IPS-20b (cell line): ENCODE data around the gene AGAP1.

ENCODE experiments used
- H3K27ac ChIP-seq: one replicate; pipeline ENCODE4 v1.5.1; 2013; ENCODE audit warnings: low read length
- H3K27me3 ChIP-seq: 2 replicates; pipeline ENCODE4 v1.6.1; 2013; ENCODE audit warnings: mild to moderate bottlenecking, low read length, inconsistent platforms; ENCODE audit not compliant: insufficient read depth
- H3K36me3 ChIP-seq: 2 replicates; pipeline ENCODE4 v1.6.1; 2013; ENCODE audit warnings: low read depth, mild to moderate bottlenecking, inconsistent platforms, low read length, moderate library complexity; ENCODE audit not compliant: insufficient read depth
- H3K4me1 ChIP-seq: 2 replicates; pipeline ENCODE4 v1.6.1; 2013; ENCODE audit warnings: mild to moderate bottlenecking, control low read depth, inconsistent platforms, low read length, moderate library complexity; ENCODE audit not compliant: insufficient read depth
- H3K4me3 ChIP-seq: 2 replicates; pipeline ENCODE4 v1.5.1; 2013; ENCODE audit warnings: mild to moderate bottlenecking, low read length, inconsistent platforms
- H3K9ac ChIP-seq: 2 replicates; pipeline ENCODE4 v1.6.1; 2013; ENCODE audit warnings: low read depth, mild to moderate bottlenecking, inconsistent platforms, low read length, moderate library complexity
- H3K9me3 ChIP-seq: 2 replicates; pipeline ENCODE4 v1.6.1; 2013; ENCODE audit warnings: mild to moderate bottlenecking, low read depth, low read length, inconsistent platforms; ENCODE audit not compliant: insufficient read depth

The AGAP1 gene

DNA sequence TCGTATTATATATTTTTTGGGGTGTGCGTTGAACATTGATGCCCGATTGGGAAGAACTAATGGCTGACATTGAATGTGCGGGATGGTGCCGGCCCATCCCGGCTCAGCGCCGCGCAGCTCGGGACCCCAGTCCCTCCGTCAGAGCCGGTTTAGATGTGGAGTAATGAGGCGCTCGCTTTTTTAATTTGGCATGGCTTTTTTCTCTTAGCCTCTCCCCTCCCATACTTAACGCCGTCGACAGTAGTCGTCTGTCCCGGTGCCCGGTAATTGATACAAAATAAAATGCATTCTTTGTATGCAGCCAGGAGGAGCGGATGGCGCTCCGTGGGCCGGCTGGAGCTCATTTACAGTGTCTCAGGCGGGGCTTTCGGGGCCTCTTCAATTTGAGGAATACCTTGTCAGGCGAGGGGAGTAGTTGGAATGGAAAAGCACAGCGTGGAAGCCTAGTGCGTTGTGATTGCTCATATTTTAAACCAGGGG lies 465.1 kb downstream of the AGAP1 start:
- Histone ChIP-seq H3K9me3 (no peaks in the 10 kb centered on the region), H3K27me3 (no peaks in the 10 kb centered on the region), H3K9ac (no peak overlapping the region), H3K27ac (no peak overlapping the region), H3K4me1 (no peaks in the 10 kb centered on the region), H3K4me3 (no peak overlapping the region), H3K36me3 (no peaks in the 10 kb centered on the region)

DNA sequence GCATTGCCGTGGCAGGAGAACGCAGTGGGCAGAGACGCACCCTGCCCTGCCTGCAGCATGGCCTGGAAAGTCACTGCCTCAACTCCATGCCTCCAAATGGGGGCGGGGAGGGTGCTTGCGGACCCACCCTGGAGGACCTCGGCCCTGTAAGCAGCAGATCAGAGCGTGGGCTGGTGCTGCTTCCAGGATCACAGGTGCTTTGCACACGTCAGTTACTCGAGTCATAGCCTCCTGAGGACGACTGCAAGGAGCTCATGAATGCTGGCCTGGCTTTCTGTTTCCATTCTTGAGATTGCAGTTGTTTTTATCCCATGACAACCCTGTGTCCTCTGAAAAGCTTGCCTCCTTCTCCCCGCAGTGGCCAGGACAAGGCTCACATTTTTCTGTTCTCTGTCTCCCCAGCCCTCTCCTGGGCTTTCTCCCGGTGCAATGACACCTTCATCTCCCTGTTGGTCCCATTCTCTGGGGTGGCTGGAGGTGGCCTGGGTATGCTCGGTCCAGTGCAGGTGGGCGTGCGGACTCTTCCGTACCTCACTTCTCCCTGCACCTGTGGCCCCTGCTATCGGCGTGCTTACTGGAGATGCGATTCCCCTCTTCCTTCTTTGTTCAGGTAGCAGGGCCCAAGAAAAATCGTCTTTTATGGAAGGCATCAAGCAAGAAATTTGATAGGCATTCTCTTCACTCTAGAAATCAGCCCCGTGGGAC lies 466.3 kb downstream of the AGAP1 start:
- H3K9ac ChIP-seq, result no peak overlapping the region
- no peak overlapping the region for H3K27ac ChIP-seq
- no peak overlapping the region for H3K4me3 ChIP-seq
- H3K9me3 ChIP-seq, result no peaks in the 10 kb centered on the region
- no peaks in the 10 kb centered on the region for H3K4me1 ChIP-seq
- H3K36me3 ChIP-seq, result no peaks in the 10 kb centered on the region
- H3K27me3 ChIP-seq, result no peaks in the 10 kb centered on the region

DNA sequence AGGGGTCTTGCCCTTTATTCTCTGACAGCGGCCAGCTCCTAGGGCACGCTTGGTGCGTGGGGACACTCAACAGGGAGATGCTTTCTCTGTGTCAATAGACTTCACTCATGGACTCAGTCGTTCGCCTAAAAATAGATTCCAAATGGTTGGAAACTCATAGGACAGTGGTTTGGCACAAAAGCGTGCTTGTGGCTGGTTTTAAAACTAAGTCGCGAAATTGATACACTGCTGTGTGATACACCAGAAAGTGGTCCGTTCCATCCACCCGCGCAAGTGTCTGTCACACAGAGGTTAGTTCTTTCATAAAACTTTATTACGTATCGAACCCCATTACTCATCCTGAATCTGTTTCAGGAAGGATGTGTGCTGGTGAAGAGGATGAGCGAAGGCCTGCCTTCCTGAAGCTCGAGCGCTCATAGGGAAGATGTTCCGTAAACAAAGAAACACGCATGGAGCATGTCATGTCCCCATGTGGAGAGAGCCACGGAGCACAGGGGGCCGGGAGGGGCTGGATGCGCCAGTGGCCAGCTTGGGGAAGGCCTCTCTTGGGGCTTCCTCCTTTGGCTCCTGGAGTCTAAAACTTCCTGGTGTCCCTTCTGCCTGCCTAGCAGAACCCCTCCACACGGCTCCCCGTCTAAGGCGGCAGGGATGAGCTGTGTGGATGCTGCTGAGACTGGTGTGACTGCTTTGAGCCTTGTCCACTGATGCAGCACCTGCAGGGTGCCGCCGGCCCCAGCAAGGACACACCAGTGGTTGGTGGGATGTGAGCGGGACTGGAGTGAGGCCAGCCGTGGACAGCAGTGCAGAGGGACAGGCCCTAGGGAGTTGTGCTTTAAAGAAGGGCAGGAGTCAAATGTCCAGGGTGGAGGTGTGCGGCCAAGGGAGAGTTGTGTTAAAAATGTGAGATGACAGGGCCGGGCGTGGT lies 467.1 kb downstream of the AGAP1 start:
- Histone ChIP-seq H3K36me3 (no peaks in the 10 kb centered on the region), H3K4me1 (no peaks in the 10 kb centered on the region), H3K4me3 (no peak overlapping the region), H3K9ac (no peak overlapping the region), H3K27ac (no peak overlapping the region), H3K27me3 (no peaks in the 10 kb centered on the region), H3K9me3 (no peaks in the 10 kb centered on the region)

DNA sequence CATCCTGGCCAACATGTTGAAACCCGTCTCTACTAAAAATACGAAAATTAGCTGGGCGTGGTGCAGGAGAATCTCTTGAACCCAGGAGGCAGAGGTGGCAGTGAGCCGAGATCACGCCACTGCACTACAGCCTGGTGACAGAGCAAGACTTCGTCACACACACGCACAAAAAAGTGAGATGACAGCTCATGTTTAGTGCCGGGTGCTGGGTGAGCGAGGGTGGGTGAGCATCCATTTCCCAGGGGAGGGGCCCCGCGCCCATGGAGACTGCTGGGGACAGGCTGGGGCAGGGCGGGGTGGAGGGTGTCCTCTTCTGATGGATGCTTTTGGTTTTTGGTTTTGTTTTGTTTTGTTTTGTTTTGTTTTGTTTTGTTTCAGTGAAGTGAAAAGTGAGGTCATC lies 467.9 kb downstream of the AGAP1 start:
- no peaks in the 10 kb centered on the region for H3K27me3 ChIP-seq
- no peaks in the 10 kb centered on the region for H3K36me3 ChIP-seq
- no peak overlapping the region for H3K4me3 ChIP-seq
- H3K9me3 ChIP-seq, result no peaks in the 10 kb centered on the region
- H3K27ac ChIP-seq, result no peak overlapping the region
- H3K9ac ChIP-seq, result no peak overlapping the region
- H3K4me1 ChIP-seq, result no peaks in the 10 kb centered on the region

DNA sequence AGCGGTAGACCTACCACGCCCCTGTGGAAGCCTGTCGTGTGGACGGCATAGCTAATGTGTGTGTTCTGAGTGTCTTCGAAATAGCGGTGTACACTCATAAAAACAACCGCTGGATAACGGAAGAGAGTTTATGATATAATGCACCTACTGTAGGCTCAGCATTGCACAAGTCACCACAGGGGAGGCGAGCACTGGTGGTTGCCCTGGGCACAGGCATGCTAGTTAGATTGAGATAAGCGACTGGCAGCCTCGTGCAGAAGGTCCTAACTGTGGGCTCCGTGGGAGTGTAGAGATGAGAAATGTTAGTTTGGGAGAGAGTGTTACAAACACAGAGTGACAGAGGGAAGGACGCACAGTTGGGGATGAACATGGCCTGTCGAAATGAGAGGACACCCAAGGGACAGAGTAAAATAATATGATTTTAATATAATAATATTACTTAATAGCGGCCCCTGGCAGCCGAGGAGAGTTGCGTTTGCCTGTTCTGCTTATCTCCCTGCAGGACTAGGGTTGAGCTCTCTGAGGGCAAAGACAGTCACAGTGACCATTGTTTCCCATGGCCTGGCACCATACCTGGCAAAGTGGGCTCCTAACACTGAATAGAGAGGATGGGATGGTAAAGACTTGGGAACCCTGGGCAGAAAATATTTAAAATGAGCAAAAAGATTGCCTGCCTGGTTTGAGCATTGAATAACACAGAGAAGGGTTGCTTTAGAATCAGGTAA lies 470.2 kb downstream of the AGAP1 start:
- no peaks in the 10 kb centered on the region for H3K4me1 ChIP-seq

DNA sequence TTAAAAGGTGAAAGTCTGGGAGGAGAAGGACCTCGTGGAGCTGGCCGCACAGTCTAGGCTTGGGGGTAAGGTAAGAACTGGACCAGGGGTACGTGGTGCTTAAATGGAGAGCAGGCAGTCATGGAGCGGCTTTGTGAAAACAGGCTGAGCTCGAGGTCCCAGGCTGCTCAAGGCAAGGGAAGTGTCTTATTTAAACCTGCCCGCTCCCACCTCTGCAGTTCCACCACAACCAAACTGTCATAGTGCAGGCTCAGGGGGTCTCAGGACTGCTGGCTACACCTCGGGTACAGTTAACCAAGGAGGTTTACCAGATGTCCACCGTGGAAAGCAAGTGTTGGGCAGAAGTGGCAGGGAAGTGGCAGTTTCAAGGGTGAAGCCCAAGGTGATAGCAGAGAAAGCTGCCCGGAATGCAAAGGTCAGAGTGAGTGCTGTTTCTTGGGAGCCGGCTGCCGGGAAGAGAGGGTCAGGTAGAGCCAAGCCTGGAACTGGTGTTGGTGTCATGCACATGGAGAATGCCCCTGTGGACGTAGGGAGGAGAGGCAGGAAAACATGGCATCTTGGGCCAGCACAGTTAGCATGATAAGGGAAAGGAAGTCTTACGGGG lies 471.0 kb downstream of the AGAP1 start:
- Histone ChIP-seq H3K27me3 (no peaks in the 10 kb centered on the region), H3K9ac (no peak overlapping the region), H3K9me3 (no peaks in the 10 kb centered on the region), H3K27ac (no peak overlapping the region), H3K4me1 (no peaks in the 10 kb centered on the region), H3K36me3 (peaks cover 10% of the 10 kb centered on the region; the same call in 1 of the 2 replicates), H3K4me3 (no peak overlapping the region)

More for the DNA sequence above, 470.2 kb downstream of the AGAP1 start:
- Histone ChIP-seq H3K9me3 (no peaks in the 10 kb centered on the region), H3K4me3 (no peak overlapping the region), H3K36me3 (peaks cover 6% of the 10 kb centered on the region; the same call in 1 of the 2 replicates), H3K27ac (no peak overlapping the region), H3K9ac (no peak overlapping the region), H3K27me3 (no peaks in the 10 kb centered on the region)

DNA sequence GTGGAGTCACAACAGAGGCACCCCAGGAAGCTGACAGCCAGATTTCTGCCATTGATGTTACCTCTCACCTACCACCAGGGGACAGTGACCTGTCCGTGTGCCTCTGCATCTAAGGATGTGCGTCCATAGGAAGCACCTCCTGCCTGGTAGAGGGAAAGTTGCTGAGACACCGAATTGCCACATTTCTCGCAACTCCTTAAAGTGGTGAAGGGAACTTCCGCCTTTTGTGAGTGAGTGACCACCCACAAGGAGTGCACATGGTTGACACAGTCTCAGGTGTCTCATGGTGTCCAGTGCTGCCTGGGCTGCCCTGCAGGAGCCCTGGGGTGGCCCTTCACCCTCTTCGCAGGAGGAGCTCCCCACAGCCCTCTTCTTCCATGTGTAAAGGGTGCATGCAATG lies 472.6 kb downstream of the AGAP1 start:
- no peak overlapping the region for H3K4me3 ChIP-seq
- no peaks in the 10 kb centered on the region for H3K27me3 ChIP-seq
- H3K4me1 ChIP-seq, result no peaks in the 10 kb centered on the region
- H3K36me3 ChIP-seq, result peaks cover 18% of the 10 kb centered on the region; the same call in 1 of the 2 replicates
- no peaks in the 10 kb centered on the region for H3K9me3 ChIP-seq
- no peak overlapping the region for H3K9ac ChIP-seq
- H3K27ac ChIP-seq, result no peak overlapping the region

DNA sequence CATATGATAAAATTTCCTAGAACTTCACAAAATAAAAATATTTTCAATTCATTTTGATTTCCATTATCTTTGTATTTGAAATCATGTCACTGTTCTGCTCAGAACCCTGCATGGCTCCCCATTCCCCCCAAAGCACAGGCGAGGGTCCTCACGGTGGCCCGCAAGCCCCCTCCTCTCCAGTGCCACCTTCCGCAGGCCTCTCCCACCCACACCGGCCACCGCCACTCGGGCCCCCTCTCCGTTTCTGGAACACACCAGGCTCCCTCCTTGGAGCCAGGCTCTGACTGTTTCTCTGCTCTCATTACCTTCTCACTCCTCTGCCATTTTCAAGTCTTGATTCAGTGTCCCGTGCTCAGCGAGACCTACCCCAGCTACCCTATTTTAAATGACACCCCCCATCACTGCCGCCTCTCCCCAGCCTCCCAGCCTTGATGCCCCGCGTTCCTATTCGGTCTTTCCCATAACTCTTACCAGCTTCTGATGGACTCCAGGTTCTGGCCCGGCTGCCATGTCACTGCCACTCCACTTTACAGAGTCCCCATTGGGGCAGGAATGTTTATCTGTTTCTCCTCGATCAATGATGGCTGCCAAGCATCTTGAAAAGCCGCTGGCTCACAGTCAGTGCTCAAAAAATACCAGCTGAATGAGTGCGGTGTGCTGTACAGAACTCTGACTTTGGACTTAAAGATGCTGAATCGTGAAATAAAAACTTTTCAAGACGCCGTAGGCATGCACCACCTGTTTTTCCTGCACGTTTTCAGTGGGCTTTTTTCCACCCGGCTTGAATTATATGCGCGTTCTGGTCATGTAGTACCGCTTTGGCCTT lies 473.3 kb downstream of the AGAP1 start:
- no peak overlapping the region for H3K4me3 ChIP-seq
- H3K27ac ChIP-seq, result no peak overlapping the region
- no peak overlapping the region for H3K9ac ChIP-seq
- no peaks in the 10 kb centered on the region for H3K27me3 ChIP-seq
- H3K9me3 ChIP-seq, result no peaks in the 10 kb centered on the region
- no peaks in the 10 kb centered on the region for H3K4me1 ChIP-seq
- H3K36me3 ChIP-seq, result peaks cover 18% of the 10 kb centered on the region; the same call in 1 of the 2 replicates

DNA sequence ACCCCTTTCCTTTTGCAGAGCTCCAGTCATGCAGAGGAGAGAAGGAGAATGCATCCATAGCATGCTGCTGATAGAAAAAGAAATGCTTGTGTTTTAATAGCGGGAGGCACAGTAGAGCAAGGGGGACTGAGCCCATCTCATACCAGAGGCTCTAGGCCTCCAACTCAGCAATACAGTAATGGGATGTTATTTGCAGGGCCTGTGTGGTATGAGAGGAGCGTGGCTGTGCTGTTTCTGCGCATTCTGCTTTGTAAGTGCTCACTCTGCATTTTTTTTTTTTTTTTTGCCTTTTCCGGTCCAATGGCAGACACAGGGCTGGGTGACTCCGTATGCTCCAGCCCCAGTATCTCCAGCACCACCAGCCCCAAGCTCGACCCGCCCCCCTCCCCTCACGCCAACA lies 474.3 kb downstream of the AGAP1 start:
- H3K27ac ChIP-seq, result no peak overlapping the region
- H3K36me3 ChIP-seq, result peaks cover 18% of the 10 kb centered on the region; the same call in 1 of the 2 replicates
- no peak overlapping the region for H3K9ac ChIP-seq
- no peak overlapping the region for H3K4me3 ChIP-seq
- no peaks in the 10 kb centered on the region for H3K27me3 ChIP-seq
- H3K4me1 ChIP-seq, result no peaks in the 10 kb centered on the region
- no peaks in the 10 kb centered on the region for H3K9me3 ChIP-seq

DNA sequence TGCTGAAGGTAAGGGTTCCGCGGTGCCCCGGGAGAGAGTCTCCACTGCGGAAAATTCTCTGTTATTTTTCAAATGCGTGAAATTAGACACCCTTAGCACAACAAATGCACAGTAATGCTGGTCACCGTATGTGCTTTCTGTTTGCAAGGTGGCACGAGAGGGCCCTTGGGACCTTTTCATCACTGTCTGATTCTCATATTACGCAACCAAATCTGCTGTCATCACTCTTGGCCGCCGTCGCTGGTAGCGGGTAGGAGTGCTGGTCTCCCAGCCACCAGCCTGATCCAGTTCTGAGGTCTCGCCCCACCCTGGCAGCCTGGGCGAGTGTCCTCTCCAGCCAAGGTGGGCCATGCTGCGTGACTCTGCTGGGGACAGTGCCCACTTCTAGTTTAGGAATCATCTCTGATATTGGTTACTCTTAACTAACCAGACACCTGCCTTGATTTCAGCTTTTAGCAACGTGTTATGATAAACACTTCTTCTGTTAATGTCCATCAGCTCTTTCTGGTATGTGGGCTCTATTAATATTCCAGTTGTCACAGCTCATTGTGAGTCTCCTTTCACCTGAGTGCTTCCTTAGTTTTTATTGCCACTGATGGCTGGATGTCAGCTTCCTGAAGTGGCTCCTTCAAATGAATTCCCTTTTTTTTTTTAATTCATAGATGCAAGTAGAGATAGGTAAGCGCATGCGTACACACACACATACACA lies 474.9 kb downstream of the AGAP1 start:
- Histone ChIP-seq H3K9ac (no peak overlapping the region), H3K4me1 (no peaks in the 10 kb centered on the region), H3K27me3 (no peaks in the 10 kb centered on the region), H3K9me3 (no peaks in the 10 kb centered on the region), H3K4me3 (no peak overlapping the region), H3K36me3 (peaks cover 18% of the 10 kb centered on the region; the same call in 1 of the 2 replicates), H3K27ac (no peak overlapping the region)
